Esophagus (tissue), 2 donors: ENCODE results near the gene MC5R. TPM values are rescaled to one million over a fixed set of nuclear protein-coding genes. Genes with fewer than 3 reads are reported as not detected.

Experiments used
- polyA plus RNA-seq, 2 donors: library from polyadenylated mRNA; stranded (reverse); fragments of 200-250 nt; gene quantifications; one replicate each; pipeline ENCODE4 v1.2.3, GENCODE V29; 2013
- donor health status: healthy with polysubstance abuse.
- donor health status: Bipolar disorder and iron deficiency.

MC5R gene
- polyA plus RNA-seq, 2 donors: 0.12 to 0.20 TPM

Other genes starting within 250 kb of the MC5R start
- gene FAM210A, start 97.6 kb upstream of the MC5R start, polyA plus RNA-seq: 1 to 10 TPM; 4.9 to 9.7 TPM
- gene RNMT, start 97.5 kb upstream of the MC5R start, polyA plus RNA-seq: 1 to 10 TPM; 6.7 to 9.8 TPM
- gene MC2R, start 91.4 kb downstream of the MC5R start, polyA plus RNA-seq: not detected